Tibial artery (tissue), 4 donors: ENCODE data around the gene CTNNA2.

Experiments
- DNase-seq, 2 donors: peaks; one replicate each; pipeline ENCODE4 v3.0.0-alpha.2; 2019
- H3K27ac ChIP-seq, 2 donors: fragments of 200-600 bp; sonication (generic) in 1 of 2; 1 replicate in 1 of 2; 2 replicates in 1 of 2; pipeline ENCODE4 v1.5.1; 2018 to 2019; ENCODE audit warnings: mild to moderate bottlenecking in 1 of 2
- H3K27me3 ChIP-seq, 2 donors: fragments of 200-600 bp; sonication (generic) in 1 of 2; one replicate each; pipeline versions ENCODE4 v1.5.1 to v1.6.0; 2016 to 2019
- H3K36me3 ChIP-seq, 3 donors: fragments of 200-600 bp; sonication (generic) in 2 of 3; one replicate each; pipeline ENCODE4 v1.5.1; 2016 to 2019; ENCODE audit warnings: mild to moderate bottlenecking in 2 of 3
- H3K4me1 ChIP-seq, 4 donors: fragments of 200-600 bp; sonication (generic) in 2 of 4; 1 replicate in 3 of 4; 2 replicates in 1 of 4; pipeline ENCODE4 v1.5.1; 2016 to 2019
- H3K4me3 ChIP-seq, 2 donors: fragments of 200-600 bp; sonication (generic) in 1 of 2; 1 replicate in 1 of 2; 2 replicates in 1 of 2; pipeline ENCODE4 v1.5.1; 2018 to 2019; ENCODE audit warnings: mild to moderate bottlenecking in 2 of 2
- H3K9me3 ChIP-seq, 3 donors: fragments of 200-600 bp; sonication (generic) in 1 of 3; one replicate each; pipeline ENCODE4 v1.5.1; 2016 to 2019
- CTCF ChIP-seq, 2 experiments: fragments of 200-600 bp in 1 of 2; fragments of 450-650 bp in 1 of 2; IDR thresholded peaks; one replicate each; pipeline ENCODE4 v1.5.1; 2017 to 2019; ENCODE audit warnings: antibody characterized with exemption in 2 of 2, mild to moderate bottlenecking in 1 of 2, moderate library complexity in 1 of 2
- intact Hi-C: fragments of 100-400 bp; cut with DNase I; formaldehyde crosslinking; loops from one replicate; pipeline ENCODE4 v1.15.0; 2023; ENCODE audit warnings: low total_unique reads

Gene CTNNA2

GRCh38 chr2:80482276-80482675 lies 969.4 kb downstream of the CTNNA2 start:
- intact Hi-C loops = no loop called here
- no peaks in the 10 kb centered on the region for H3K9me3 ChIP-seq
- no peak for TF ChIP-seq CTCF (IDR thresholded peaks at IDR 0.05)
- H3K27ac ChIP-seq = no peak overlapping the region
- no peaks in the 10 kb centered on the region for H3K27me3 ChIP-seq
- no peaks in the 10 kb centered on the region for H3K36me3 ChIP-seq
- H3K4me1 ChIP-seq = no peaks in the 10 kb centered on the region
- H3K4me3 ChIP-seq = no peak overlapping the region
- DNase-seq = no peak

DNA sequence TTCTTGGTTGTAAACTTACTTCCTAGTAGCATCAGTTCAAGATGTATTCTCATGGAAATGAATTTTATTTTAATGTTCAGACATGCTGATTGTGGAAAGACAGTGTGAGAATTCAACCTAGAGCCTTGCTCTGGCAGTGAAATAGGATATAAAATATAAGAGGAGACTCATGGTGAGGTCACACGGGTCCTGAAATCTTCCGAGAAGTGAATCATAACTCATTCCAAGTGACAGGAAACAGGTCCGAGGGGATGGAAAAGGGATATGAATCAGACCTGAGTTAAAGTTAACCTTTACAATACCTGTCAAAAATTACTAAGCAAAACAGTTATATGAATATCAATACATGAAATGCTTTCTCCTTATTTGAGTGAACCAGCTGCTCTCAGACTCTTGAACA lies 976.9 kb downstream of the CTNNA2 start:
- intact Hi-C loops = no loop called here
- H3K4me3 ChIP-seq = no peak overlapping the region
- no peak overlapping the region for H3K27ac ChIP-seq
- no peaks in the 10 kb centered on the region for H3K9me3 ChIP-seq
- TF ChIP-seq CTCF (IDR thresholded peaks at IDR 0.05) = no peak
- no peaks in the 10 kb centered on the region for H3K27me3 ChIP-seq
- no peaks in the 10 kb centered on the region for H3K4me1 ChIP-seq
- no peaks in the 10 kb centered on the region for H3K36me3 ChIP-seq
- no peak for DNase-seq

DNA sequence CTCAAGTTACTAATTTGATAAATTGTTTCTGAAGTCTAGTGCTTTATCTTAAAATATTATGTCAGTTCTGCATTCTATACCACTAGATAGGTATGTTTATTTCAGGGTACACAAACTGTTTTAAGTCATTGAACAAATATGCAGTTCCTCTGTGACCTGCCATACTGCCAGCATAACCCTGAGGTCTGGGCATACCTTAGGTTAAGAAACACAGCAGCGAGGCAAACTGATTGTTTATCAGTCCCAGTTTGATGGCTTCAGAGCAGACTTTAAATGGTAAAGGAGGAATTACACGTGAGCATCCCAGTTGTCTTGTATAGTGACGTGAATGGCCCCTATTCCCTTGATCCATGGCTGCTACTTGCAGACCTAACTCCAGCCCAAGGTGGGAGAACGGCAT lies 978.1 kb downstream of the CTNNA2 start:
- Histone ChIP-seq H3K36me3 (no peaks in the 10 kb centered on the region), H3K9me3 (no peaks in the 10 kb centered on the region), H3K27ac (no peak overlapping the region), H3K4me3 (no peak overlapping the region), H3K4me1 (no peaks in the 10 kb centered on the region), H3K27me3 (no peaks in the 10 kb centered on the region)
- intact Hi-C loops = no loop called here
- no peak for DNase-seq
- TF ChIP-seq CTCF (IDR thresholded peaks at IDR 0.05) = no peak

- no peaks in the 10 kb centered on the region for H3K4me1 ChIP-seq
- no peaks in the 10 kb centered on the region for H3K27me3 ChIP-seq
- DNase-seq = no peak
- H3K27ac ChIP-seq = no peak overlapping the region
- H3K4me3 ChIP-seq = no peak overlapping the region
- no peaks in the 10 kb centered on the region for H3K9me3 ChIP-seq
- intact Hi-C loops = no loop called here
- H3K36me3 ChIP-seq = no peaks in the 10 kb centered on the region
- TF ChIP-seq CTCF (IDR thresholded peaks at IDR 0.05) = no peak
These were observed 983.5 kb downstream of the CTNNA2 start for GRCh38 chr2:80496346-80496745.

DNA sequence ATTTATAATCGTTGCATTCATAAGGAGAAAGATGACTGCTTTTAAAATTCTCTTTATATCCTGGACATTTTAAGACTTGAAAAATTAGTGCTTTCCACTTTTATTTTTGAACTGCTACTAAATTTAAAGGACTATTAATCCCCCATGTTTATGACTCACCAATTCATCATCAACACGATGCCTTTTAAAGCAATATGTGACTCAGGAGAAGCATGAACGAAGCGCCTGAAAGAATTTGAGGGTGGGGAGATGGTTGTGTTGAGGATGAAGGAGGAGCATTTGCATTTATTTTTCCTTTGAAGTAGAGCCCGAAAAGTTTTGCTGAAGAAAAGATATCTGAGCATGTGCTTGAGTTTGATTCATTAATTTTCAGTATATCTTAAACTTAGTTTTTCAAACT lies 983.9 kb downstream of the CTNNA2 start:
- no peak for DNase-seq
- TF ChIP-seq CTCF (IDR thresholded peaks at IDR 0.05) = no peak
- H3K4me3 ChIP-seq = no peak overlapping the region
- H3K9me3 ChIP-seq = no peaks in the 10 kb centered on the region
- H3K4me1 ChIP-seq = no peaks in the 10 kb centered on the region
- intact Hi-C loops = no loop called here
- H3K27me3 ChIP-seq = no peaks in the 10 kb centered on the region
- no peak overlapping the region for H3K27ac ChIP-seq
- no peaks in the 10 kb centered on the region for H3K36me3 ChIP-seq

DNA sequence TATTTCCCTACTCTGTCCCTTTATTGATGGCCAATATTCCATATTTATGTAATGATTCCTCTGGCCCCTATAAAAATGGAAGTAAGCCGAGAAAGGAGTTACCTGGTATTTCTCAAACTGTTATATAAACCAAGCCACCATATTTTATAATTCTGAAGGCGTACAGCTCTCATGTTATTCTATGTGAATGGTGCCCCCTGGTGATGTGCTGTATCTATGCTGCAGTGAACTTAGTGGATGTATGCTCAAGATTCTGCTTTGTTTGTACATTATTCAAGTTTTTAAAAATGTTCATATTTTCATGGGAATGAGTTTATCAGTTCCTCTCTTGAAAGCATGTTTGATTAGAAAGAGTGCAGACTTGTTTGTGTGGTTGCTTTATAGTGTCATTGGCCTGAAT lies 986.2 kb downstream of the CTNNA2 start:
- no peak for TF ChIP-seq CTCF (IDR thresholded peaks at IDR 0.05)
- no peaks in the 10 kb centered on the region for H3K27me3 ChIP-seq
- H3K36me3 ChIP-seq = no peaks in the 10 kb centered on the region
- H3K4me1 ChIP-seq = no peaks in the 10 kb centered on the region
- H3K27ac ChIP-seq = no peak overlapping the region
- DNase-seq = no peak
- no peak overlapping the region for H3K4me3 ChIP-seq
- H3K9me3 ChIP-seq = no peaks in the 10 kb centered on the region
- intact Hi-C loops = no loop called here
